ENCODE data around the gene NFYC. TPM values are rescaled to one million over a fixed set of nuclear protein-coding genes. Genes with fewer than 3 reads are reported as not detected.

Gene NFYC
- total RNA-seq, 1 donor from 2014 or later: 101 TPM

- H3K27ac Mint-ChIP-seq: peak overlapping the region; percentile 92
- no peaks in the 10 kb centered on the region for H3K27me3 Mint-ChIP-seq (ENCODE audit: low read depth)
- H3K4me1 Mint-ChIP-seq: peaks cover 36% of the 10 kb centered on the region
- no peak for TF ChIP-seq CTCF (IDR thresholded peaks at IDR 0.05; ENCODE audit: unreplicated experiment)
- H3K4me3 Mint-ChIP-seq: no peak overlapping the region
- no peak for DNase-seq (ENCODE audit: low spot score in 2 of 2, unreplicated experiment in 2 of 2)
- H3K9me3 Mint-ChIP-seq: no peaks in the 10 kb centered on the region
- peaks cover 30% of the 10 kb centered on the region for H3K36me3 Mint-ChIP-seq
These were observed 44.6 kb downstream of the NFYC start for GRCh38 chr1:40736085-40736531.

- DNase-seq (ENCODE audit: low spot score in 2 of 2, unreplicated experiment in 2 of 2): no peak
- Mint-ChIP-seq H3K4me1 (peaks cover 23% of the 10 kb centered on the region), H3K27me3 (ENCODE audit: low read depth) (no peaks in the 10 kb centered on the region), H3K36me3 (peaks cover 37% of the 10 kb centered on the region), H3K27ac (peak overlapping the region; percentile 66), H3K9me3 (no peaks in the 10 kb centered on the region), H3K4me3 (no peak overlapping the region)
- no peak for TF ChIP-seq CTCF (IDR thresholded peaks at IDR 0.05; ENCODE audit: unreplicated experiment)
These were observed 47.3 kb downstream of the NFYC start for GRCh38 chr1:40738831-40739230.

GRCh38 chr1:40739455-40740008 lies 48.0 kb downstream of the NFYC start:
- Mint-ChIP-seq H3K27me3 (ENCODE audit: low read depth) (no peaks in the 10 kb centered on the region), H3K27ac (peak overlapping the region; percentile 13), H3K9me3 (no peaks in the 10 kb centered on the region)

GRCh38 chr1:40740039-40740996 lies 48.8 kb downstream of the NFYC start:
- Mint-ChIP-seq H3K9me3 (no peaks in the 10 kb centered on the region), H3K36me3 (peaks cover 31% of the 10 kb centered on the region), H3K27me3 (ENCODE audit: low read depth) (no peaks in the 10 kb centered on the region), H3K4me3 (no peak overlapping the region), H3K4me1 (peaks cover 16% of the 10 kb centered on the region), H3K27ac (peak overlapping the region; percentile 71)
- TF ChIP-seq CTCF (IDR thresholded peaks at IDR 0.05; ENCODE audit: unreplicated experiment): no peak
- no peak for DNase-seq (ENCODE audit: low spot score in 2 of 2, unreplicated experiment in 2 of 2)

More at GRCh38 chr1:40739455-40740008, 48.0 kb downstream of the NFYC start:
- Mint-ChIP-seq H3K4me3 (no peak overlapping the region), H3K4me1 (peaks cover 23% of the 10 kb centered on the region), H3K36me3 (peaks cover 37% of the 10 kb centered on the region)
- no peak for DNase-seq (ENCODE audit: low spot score in 2 of 2, unreplicated experiment in 2 of 2)
- no peak for TF ChIP-seq CTCF (IDR thresholded peaks at IDR 0.05; ENCODE audit: unreplicated experiment)

GRCh38 chr1:40740997-40741736 lies 49.7 kb downstream of the NFYC start:
- Mint-ChIP-seq H3K27me3 (ENCODE audit: low read depth) (no peaks in the 10 kb centered on the region), H3K4me3 (no peak overlapping the region), H3K9me3 (no peaks in the 10 kb centered on the region), H3K4me1 (peaks cover 13% of the 10 kb centered on the region), H3K36me3 (peaks cover 28% of the 10 kb centered on the region), H3K27ac (peak overlapping the region; percentile 71)
- TF ChIP-seq CTCF (IDR thresholded peaks at IDR 0.05; ENCODE audit: unreplicated experiment): no peak
- no peak for DNase-seq (ENCODE audit: low spot score in 2 of 2, unreplicated experiment in 2 of 2)
